ENCODE data around the gene C1orf116. TPM values are rescaled to one million over a fixed set of nuclear protein-coding genes. Genes with fewer than 3 reads are reported as not detected.
A peak's percentile ranks its signal among the peaks of the same experiment; 100 is the strongest.

C1orf116 gene
- total RNA-seq, 1 donor from 2014 or later: 0.08 TPM

DNA sequence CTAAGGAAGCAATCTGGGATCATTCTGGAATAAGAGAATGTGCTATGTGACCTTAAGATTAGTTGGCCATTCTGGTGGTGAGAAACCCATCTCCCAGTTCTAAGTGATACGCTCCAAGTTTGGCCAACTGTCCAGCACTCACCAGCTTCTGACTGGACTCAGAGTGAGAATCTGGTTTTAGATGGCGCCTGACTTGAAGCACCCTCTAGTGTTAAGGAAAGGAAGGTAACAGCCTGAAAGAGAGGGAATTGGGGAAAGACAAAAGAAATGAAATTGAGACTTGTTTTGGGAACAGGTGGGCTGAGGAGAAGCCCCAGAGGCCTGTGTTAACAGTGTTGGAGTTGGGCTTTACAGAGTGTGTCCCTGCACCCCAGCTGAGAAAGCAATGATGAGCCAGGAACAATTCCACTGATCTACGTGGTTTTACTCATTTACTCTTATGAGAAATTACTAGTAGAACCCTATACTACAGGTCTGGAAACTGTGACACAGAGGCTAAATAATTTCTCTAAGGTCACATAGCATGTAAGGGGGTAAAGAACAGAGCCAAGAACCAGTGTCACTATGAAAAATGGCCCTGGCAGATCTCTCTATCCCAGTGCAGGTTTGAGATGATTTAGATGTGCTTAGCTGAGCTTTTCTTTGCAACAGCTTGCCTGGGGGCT is 53.0 kb downstream of the C1orf116 start:
- peak; percentile 11 for DNase-seq (ENCODE audit: low spot score)
- TF ChIP-seq, protein P1, sequence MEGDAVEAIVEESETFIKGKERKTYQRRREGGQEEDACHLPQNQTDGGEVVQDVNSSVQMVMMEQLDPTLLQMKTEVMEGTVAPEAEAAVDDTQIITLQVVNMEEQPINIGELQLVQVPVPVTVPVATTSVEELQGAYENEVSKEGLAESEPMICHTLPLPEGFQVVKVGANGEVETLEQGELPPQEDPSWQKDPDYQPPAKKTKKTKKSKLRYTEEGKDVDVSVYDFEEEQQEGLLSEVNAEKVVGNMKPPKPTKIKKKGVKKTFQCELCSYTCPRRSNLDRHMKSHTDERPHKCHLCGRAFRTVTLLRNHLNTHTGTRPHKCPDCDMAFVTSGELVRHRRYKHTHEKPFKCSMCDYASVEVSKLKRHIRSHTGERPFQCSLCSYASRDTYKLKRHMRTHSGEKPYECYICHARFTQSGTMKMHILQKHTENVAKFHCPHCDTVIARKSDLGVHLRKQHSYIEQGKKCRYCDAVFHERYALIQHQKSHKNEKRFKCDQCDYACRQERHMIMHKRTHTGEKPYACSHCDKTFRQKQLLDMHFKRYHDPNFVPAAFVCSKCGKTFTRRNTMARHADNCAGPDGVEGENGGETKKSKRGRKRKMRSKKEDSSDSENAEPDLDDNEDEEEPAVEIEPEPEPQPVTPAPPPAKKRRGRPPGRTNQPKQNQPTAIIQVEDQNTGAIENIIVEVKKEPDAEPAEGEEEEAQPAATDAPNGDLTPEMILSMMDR (IDR thresholded peaks at IDR 0.05; ENCODE audit: unreplicated experiment): no peak
- H3K9me3 Mint-ChIP-seq (ENCODE audit: unreplicated experiment): no peaks in the 10 kb centered on the region
- H3K4me3 Mint-ChIP-seq (ENCODE audit: unreplicated experiment): no peak overlapping the region
- H3K27me3 Mint-ChIP-seq (ENCODE audit: unreplicated experiment): peaks cover 2% of the 10 kb centered on the region
- H3K27ac Mint-ChIP-seq (ENCODE audit: unreplicated experiment): no peak overlapping the region
- H3K4me1 Mint-ChIP-seq (ENCODE audit: unreplicated experiment): no peaks in the 10 kb centered on the region
- no peaks in the 10 kb centered on the region for H3K36me3 Mint-ChIP-seq (ENCODE audit: low read depth, unreplicated experiment)

DNA sequence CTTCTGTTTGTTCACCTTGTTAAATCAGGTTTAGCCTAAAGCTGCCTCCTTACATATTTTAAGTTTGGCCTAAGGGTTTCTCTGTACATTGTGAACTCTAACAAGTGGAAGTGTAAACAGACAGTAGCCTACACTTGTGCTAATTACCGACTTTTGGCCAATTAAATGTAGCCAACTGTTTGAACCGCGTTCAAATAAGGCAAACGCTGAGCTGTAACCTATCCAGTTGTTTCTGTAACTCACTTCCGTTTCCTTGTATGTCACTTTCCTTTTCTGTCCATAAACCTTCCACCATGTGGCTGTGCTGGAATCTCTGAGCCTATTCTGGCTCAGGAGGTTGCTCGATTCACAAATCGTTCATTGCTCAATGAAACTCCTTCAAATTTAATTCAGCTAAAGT is 54.3 kb downstream of the C1orf116 start:
- no peaks in the 10 kb centered on the region for H3K36me3 Mint-ChIP-seq (ENCODE audit: low read depth, unreplicated experiment)

DNA sequence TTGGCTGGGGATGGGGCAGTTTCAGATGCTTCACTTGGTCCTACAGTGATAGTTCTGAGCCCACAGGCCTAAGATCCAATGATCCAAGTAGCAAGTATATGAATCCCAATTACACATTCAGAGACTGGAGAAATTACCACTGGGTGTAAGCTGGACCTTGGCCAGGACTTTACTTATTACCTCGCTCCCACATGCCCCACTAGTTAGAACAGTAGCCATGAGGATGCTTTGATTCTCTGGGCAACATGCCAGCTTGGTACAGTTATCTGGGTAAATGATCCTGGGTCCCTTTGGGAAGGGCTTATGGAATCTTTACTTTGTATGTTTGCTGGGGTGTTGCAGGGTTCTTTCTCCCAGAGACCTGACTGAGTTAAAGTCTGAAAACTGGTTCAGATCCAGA is 57.2 kb downstream of the C1orf116 start:
- no peaks in the 10 kb centered on the region for H3K36me3 Mint-ChIP-seq (ENCODE audit: low read depth, unreplicated experiment)
- H3K4me1 Mint-ChIP-seq (ENCODE audit: unreplicated experiment): no peaks in the 10 kb centered on the region
- peaks cover 2% of the 10 kb centered on the region for H3K27me3 Mint-ChIP-seq (ENCODE audit: unreplicated experiment)
- H3K4me3 Mint-ChIP-seq (ENCODE audit: unreplicated experiment): no peak overlapping the region
- H3K9me3 Mint-ChIP-seq (ENCODE audit: unreplicated experiment): no peaks in the 10 kb centered on the region
- no peak for DNase-seq (ENCODE audit: low spot score)
- no peak overlapping the region for H3K27ac Mint-ChIP-seq (ENCODE audit: unreplicated experiment)
- TF ChIP-seq, protein P1 (IDR thresholded peaks at IDR 0.05; ENCODE audit: unreplicated experiment): no peak

More for the DNA sequence above, 54.3 kb downstream of the C1orf116 start:
- H3K9me3 Mint-ChIP-seq (ENCODE audit: unreplicated experiment): no peaks in the 10 kb centered on the region
- no peak overlapping the region for H3K27ac Mint-ChIP-seq (ENCODE audit: unreplicated experiment)
- no peaks in the 10 kb centered on the region for H3K4me1 Mint-ChIP-seq (ENCODE audit: unreplicated experiment)
- H3K27me3 Mint-ChIP-seq (ENCODE audit: unreplicated experiment): peaks cover 2% of the 10 kb centered on the region
- DNase-seq (ENCODE audit: low spot score): no peak
- H3K4me3 Mint-ChIP-seq (ENCODE audit: unreplicated experiment): no peak overlapping the region
- TF ChIP-seq, protein P1 (IDR thresholded peaks at IDR 0.05; ENCODE audit: unreplicated experiment): no peak

DNA sequence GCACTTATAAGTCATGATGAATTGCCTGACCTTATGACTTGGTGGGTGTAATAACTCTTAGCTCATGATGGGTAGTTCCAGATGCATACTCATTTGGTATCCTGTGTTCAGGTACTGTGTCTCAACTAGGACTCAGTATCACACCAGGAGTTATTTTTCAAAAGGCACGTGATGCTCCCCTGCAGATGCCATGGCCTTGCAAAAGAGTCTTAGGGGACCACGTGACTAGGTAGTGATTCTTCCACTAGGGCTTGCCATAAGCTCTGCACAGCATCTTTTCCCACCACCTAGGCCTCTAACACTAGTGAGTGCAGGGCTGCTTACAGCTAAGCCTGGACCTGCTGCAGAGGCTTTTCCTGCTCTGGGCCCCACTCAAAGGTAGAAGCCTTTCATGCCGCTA is 58.4 kb downstream of the C1orf116 start:
- Mint-ChIP-seq H3K4me3 (ENCODE audit: unreplicated experiment) (no peak overlapping the region), H3K4me1 (ENCODE audit: unreplicated experiment) (no peaks in the 10 kb centered on the region), H3K27me3 (ENCODE audit: unreplicated experiment) (peaks cover 2% of the 10 kb centered on the region), H3K9me3 (ENCODE audit: unreplicated experiment) (no peaks in the 10 kb centered on the region), H3K27ac (ENCODE audit: unreplicated experiment) (no peak overlapping the region), H3K36me3 (ENCODE audit: low read depth, unreplicated experiment) (no peaks in the 10 kb centered on the region)
- TF ChIP-seq, protein P1 (IDR thresholded peaks at IDR 0.05; ENCODE audit: unreplicated experiment): no peak
- no peak for DNase-seq (ENCODE audit: low spot score)

DNA sequence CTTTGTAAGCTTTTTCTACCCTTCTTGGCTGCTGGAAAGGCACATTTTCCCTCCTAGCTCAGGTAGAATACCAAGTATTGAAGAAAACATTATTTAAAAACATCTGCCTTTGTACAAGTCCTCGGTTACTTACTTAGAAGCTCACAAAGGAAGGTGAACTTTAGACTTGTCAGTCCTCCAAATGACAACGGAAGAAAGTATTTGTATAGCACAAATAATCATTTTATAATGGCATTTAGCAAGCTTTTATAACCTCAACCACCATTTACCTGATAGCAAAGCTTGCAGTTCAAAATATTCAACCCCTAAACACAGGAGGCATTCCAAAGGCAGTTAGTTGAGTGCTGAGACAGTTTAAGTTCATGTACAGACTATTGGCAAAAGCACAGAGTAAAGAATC is 59.8 kb downstream of the C1orf116 start:
- H3K27ac Mint-ChIP-seq (ENCODE audit: unreplicated experiment): no peak overlapping the region
- DNase-seq (ENCODE audit: low spot score): no peak
- H3K9me3 Mint-ChIP-seq (ENCODE audit: unreplicated experiment): no peaks in the 10 kb centered on the region
- peaks cover 1% of the 10 kb centered on the region for H3K4me1 Mint-ChIP-seq (ENCODE audit: unreplicated experiment)
- H3K27me3 Mint-ChIP-seq (ENCODE audit: unreplicated experiment): peaks cover 2% of the 10 kb centered on the region
- H3K4me3 Mint-ChIP-seq (ENCODE audit: unreplicated experiment): no peak overlapping the region
- TF ChIP-seq, protein P1 (IDR thresholded peaks at IDR 0.05; ENCODE audit: unreplicated experiment): no peak
- no peaks in the 10 kb centered on the region for H3K36me3 Mint-ChIP-seq (ENCODE audit: low read depth, unreplicated experiment)
